Left hindlimb (tissue), 1 donor: ENCODE measurements around the gene AXIN2.

Experiments used
- DNase-seq: peaks from one replicate; pipeline ENCODE4 v3.0.0-alpha.2; 2018

AXIN2 gene, protein sequence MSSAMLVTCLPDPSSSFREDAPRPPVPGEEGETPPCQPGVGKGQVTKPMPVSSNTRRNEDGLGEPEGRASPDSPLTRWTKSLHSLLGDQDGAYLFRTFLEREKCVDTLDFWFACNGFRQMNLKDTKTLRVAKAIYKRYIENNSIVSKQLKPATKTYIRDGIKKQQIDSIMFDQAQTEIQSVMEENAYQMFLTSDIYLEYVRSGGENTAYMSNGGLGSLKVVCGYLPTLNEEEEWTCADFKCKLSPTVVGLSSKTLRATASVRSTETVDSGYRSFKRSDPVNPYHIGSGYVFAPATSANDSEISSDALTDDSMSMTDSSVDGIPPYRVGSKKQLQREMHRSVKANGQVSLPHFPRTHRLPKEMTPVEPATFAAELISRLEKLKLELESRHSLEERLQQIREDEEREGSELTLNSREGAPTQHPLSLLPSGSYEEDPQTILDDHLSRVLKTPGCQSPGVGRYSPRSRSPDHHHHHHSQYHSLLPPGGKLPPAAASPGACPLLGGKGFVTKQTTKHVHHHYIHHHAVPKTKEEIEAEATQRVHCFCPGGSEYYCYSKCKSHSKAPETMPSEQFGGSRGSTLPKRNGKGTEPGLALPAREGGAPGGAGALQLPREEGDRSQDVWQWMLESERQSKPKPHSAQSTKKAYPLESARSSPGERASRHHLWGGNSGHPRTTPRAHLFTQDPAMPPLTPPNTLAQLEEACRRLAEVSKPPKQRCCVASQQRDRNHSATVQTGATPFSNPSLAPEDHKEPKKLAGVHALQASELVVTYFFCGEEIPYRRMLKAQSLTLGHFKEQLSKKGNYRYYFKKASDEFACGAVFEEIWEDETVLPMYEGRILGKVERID

DNA sequence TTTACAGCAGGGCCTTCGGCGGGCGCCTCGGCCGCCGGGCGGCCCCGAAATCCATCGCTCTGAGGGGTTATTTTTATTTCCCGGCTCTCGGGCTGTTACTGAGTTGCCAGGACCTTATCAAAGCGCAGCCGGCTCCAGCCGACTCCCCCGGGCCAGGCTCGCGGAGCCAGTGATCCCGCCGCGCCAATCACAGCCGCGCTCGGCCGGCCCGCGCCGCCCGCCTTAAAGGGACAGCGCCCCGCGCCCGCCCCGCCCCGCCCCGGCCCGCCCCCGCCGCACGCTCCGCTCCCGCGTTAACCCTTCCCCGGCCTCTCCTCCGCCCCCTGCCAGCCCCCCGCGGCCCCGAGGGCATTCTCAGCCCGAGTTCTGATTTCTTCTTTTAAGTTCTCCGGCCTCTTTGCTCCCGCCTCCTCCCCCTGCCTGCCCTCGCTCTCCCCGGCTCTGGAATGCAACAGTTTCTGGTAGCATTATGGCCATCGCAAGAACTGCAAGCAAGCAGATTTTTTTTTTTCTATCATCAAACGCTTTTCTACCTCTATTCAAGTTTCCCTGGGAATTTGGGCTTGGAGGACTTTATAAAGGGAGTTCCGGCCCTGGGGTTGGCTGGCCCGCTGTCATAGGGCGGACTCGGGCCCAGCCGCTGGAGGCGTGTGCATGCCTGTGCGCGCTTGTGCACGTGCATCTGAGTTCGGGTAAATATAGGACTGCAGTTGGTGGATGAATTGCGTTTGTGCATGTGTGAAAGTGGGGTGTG lies at the start of gene AXIN2:
AXIN2 (minus strand) TSS at position 197 of the 754 bp plus-strand sequence. CDS start 3,028 bp downstream, outside the sequence.
- peak; percentile 95 for DNase-seq

DNA sequence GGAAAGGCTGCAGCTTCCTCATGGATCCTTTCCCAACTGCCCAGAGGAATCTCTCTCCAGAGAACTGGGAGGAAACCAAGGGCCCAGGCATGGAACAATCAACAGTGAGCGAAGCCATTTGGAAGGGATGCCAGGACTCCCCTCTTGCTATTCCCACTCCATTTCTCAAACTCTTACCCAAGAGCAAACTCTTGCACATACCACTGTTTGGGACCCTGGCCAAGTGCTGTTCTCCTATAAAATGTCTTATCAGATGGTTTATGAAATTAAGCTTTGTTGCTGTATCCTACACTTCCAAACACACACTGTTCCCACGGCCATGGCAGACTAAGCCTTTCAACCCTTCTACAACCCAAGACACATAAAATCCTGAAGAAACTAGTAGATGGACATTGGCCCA lies 48.3 kb upstream of the AXIN2 start:
- DNase-seq = no peak

DNA sequence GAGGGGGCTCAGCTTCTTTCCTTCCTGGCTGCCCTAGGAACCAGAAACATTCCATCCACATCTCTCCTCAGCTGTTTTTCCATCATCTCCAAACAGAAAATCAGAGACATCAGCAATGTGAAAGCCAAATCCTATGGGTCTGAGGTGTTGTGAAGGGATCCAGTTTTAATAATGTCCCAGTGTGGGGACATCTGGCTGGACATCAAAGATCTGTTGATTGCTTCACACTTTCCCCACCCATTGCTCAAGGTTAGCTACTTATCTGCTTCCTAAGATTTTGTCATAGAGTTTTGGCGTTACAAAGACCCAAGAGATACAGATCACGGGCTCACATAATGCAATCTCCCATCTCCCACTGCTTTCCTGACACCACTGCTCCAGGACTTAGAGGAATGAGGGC lies 47.8 kb upstream of the AXIN2 start:
- DNase-seq = no peak

DNA sequence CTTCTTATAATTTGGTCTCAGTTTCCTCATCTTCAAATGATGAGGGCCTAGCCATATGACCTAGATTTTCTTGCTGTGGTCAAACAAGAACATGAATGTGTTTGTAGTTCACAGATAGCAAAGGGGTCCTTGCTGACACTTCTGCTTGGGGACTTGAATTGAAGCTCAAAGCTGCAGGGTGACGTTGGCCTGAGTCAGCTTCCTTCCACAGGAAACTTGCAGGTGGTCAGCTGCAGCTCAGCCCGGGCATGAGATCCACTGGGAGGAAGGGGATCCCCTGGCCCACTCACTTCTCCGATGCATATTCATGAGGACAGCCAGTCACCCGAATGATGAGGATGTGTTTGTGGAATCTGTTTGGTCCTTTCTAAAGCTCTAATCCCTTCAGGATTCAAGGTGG lies 42.6 kb upstream of the AXIN2 start:
- no peak for DNase-seq

DNA sequence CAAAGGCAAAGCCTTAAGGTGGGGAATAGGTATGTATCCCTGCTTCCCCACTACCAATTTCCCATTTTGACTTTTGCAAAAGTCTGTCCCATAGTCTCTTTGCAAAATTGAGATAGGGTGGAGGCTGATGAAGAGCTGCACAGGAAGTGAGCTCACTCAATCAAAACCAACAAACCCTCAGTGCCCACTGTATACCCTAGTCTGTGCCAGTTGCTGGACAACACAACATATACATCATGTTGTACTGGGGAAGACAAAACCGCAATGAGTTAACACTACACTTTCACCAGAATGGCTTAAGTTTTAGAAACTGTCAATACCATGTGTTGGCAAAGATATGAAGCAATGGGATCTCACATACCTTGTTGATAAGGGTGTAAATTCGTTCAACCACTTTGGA lies 40.4 kb upstream of the AXIN2 start:
- no peak for DNase-seq

DNA sequence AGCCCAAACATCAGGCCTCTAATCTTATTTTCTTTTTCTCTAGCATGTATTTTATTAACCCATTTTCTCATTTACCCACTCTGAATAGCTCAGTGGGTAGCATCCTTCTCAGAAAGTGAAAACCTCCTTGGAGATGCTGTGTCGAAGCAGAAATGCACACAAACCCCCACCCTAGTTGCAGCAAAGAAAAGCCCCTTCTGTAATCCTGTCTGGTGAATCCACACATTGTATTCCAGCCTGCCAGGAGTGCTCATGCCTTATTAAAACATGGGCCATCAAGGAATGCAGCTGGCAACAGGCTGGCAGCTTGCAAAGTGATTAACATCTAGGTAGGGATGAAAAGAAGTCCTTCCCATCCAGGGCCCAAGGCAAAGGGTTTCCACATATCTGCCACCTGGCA lies 39.7 kb upstream of the AXIN2 start:
- no peak for DNase-seq

DNA sequence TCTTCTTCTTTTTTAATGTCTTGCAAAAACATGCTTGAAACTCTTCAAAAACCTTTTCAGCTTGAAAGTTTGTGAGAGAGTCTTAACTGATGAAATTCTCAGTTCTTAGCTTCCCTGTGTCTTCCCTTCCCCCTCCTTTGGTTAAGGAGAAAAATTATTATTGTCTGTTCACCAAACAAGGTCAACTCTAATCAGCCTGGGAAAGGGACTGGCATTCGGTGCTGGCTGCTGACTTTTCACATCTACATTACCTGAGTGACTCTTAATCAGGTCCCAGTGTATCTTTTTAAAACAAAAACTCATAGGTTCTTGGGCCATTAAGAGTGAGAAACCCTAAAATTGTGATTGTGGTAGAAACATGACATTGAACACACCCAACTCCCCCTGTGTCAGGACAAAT lies 39.1 kb upstream of the AXIN2 start:
- DNase-seq = no peak

DNA sequence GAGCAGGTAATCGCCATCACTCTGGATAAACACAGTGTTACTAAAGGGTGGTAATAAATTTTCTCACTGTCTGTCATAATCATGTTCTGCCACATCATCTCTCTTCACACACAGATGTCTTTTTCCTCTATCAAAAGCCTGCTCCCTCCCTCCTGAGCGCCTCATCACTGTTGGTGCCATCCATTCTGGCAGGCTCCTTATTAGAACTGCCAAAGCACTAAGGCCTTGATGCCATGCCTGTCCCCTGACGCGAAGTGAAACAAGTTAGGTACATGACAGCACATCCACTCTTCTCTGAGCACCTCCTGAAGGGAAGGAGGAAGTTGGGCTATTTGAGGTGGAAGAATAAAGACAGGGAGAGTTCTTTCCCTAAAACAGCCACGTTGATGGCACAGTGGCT lies 38.2 kb upstream of the AXIN2 start:
- DNase-seq = no peak

DNA sequence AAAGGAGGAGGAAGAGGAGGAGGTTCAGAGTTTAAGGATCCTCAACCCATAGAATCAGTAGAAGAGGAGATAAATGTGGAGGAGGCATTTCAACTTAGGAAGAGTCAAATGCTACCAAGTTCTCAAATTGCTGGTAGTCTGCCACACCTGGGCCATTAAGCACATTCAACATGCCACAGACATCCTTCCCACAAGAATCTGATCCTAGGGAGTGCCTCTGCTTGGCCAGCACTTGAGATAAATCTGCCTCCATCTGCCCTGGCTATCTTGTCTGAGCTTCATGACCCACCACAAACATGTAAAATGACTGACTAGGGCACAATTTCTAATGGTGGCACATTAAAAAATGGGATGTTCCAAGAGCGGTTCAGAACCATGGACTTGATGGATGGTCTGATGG lies 37.3 kb upstream of the AXIN2 start:
- no peak for DNase-seq

DNA sequence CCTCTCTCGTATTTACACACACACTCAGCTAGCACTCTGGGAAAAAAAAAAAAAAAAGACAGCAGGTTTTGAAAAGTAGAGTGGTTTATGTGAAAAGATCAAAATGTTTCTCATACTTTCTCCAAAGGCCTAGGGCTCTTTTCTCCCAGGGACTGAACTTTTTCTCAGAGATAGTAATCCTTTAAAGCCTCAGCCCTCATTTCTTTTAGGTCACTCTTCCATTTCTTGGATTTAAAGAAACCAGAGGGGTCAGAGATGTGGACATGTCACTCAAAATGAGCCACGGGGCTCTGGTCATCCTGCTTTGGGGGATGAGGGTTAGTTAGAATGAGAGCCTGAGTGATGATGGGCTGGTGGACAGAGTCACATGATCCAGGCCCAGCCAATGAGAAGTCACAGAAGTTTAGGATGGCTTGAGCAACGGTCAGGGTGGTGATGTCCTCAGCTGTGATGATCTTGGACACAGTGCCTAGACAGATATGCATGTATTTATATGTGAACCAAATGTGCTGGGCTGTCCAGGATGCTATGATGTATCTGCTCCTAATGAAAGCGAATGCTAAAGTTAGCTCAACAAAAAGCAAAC lies 33.7 kb upstream of the AXIN2 start:
- no peak for DNase-seq

DNA sequence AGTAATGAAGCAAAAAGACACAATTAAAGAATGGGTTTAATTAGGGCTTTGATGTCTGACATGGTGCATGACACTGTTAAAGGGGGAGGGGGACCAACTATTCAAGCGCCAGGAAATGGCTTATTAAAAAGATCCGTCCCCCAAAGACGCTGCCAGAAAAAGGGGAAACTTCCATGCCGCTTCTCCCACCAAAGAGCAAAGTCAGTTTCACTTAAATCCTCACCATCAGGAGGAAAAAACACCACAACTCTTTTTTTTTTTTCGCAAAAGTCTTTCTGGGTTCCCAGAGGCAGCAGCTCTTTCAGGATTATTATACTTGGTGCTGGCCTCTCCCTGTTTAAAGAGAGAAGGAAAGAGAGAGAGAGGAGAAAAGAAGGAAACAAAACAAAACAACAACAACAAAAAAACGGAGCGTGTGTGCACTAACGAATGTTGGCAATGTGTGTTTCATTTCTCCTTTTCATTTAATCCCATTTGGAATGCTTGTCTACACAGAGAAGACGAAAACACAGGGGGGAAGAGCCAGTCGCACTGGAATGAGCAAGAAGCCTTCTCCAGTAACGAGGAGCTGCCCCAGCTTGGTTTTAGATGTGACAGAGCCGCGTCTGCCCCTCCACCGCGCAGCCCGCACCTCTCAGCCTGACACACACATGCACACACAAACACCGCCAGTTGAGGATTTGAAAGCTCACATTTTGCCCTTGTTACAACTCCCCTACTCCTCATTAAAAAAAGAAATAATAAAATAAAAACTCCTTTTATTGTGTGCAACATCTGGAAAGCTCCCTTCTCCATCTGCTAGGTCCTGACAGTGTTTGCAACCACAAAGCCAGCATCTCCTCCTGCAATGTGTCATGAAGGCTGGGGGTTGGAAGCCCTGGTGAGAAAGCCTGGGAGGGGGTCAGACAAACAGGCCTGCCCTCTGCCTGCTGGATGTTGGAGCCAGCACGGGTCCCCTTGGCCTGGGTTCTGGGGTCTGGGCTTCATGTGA lies 32.7 kb upstream of the AXIN2 start:
- DNase-seq = peak; percentile 43

DNA sequence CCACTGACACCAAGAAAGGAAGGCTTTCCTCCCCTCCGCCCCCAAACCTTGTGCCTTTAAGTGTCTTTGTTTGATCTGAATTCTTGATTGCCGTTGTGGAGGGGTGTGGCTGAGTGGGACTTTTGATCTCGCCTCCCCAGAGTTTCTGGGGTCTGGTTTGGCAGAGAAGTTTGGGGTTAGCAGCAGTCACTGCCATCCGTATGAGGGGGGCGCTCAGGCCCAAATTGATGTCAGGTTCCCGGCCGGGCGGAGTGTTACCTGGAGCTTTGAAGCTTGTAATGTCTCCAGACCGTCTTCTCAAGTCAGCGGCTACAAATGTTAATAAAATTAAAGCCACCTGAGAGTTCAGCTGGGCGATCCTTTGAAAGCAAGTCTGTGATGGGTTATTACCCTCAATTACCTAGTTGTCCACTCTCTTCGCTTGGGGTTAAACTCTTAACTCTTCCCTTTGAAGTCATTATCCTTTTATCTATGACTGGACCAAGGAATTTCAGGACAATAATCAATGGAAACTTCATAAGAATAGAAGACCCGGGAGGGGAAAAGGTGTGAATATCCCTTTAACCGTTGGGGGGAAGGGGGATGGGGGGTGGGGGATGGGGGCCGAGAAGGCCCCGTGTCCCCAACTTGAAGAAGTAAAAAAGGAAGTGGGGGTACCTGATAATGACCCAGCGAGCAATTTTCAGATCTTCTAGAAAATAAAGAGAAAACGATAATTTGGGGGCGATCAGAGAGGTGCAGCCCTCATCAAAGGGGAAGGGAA lies 31.8 kb upstream of the AXIN2 start:
- DNase-seq = no peak

DNA sequence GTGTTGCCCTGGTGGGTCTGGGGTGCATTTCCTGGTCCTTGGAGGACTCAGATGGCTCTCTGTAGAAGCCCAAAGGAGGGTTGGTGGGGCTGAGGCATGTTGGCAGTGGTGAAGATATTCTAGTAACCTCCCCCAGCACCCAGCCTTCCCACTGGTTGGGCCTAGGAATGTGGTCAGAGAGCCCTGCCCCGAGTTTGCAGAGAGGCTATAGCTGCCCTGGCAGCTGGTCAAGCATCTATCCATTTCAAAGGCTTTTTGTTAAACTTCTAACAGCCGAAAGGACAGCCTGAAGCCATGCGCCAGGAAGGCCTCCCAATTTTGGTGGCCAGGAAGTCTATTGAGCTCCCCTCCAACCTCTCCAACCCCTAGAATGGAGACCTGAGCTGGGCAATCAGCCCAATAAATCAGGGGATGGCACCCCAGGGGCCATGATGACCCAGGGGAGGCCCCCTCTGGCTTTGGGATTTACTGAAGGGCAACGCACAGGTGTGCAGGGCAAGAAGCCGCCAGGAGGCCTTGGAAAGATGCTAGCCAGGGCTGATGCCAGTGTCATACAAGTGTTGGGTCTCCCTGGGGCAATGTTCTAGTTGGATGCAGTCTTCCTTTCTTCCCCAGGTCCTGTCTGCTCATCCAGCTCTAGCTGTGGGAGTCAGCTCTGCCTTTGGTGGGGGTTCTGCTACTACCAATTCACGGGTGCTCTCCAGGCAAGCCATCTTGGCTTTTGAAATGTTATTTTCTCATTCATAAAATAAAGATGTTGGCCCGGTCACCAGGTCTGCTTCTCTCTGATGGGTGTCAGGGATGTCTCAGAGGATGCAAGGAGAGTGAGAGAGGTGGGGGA lies 30.9 kb upstream of the AXIN2 start:
- no peak for DNase-seq

DNA sequence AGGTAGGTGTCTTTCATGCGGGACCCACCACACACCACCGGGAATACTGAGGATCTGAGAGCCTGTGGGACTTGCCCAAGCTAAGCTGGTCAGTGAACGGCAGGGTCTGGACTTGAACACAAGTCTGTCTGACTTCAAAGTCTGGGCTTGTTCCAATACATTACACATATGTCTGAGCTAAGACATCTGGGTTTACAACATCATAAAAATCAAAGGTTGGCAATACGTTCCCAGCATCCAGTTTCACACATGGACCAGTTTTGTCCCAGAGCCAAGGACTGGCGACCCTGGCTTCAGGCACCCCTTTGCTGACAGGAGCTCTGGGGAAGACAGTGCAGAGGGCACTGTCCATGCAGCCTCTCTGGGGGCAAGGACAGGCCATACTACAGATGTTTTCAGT lies 27.9 kb upstream of the AXIN2 start:
- DNase-seq = no peak

DNA sequence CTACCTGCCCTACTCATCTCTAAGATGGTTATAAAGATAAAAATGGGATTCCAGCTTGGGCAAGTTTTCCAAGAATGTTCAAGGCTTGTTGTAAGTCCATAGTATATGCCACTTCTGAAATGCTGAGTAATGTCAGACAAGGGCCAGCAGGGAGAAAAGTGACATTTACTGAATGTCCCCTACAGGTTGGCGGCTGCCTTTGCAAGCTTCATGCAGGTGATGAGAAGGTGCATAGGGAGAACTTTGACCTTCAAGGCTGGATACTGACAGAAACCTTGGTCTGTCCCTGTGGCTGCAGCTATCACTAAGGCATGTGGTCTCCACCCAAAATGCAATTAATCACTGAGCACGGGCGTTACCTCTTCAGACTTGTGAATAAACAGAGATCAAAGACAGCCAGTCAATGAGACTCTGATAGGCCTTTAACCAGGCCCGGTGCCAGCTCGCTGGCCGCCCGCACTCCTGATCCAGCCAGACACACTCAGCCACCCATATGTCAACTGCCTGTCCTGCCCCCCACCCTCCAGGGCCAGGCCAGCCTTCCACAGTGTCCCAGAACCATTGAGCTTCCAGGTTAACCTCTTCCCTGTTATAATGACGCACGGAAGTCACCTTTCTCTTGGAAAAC lies 26.8 kb upstream of the AXIN2 start:
- no peak for DNase-seq

DNA sequence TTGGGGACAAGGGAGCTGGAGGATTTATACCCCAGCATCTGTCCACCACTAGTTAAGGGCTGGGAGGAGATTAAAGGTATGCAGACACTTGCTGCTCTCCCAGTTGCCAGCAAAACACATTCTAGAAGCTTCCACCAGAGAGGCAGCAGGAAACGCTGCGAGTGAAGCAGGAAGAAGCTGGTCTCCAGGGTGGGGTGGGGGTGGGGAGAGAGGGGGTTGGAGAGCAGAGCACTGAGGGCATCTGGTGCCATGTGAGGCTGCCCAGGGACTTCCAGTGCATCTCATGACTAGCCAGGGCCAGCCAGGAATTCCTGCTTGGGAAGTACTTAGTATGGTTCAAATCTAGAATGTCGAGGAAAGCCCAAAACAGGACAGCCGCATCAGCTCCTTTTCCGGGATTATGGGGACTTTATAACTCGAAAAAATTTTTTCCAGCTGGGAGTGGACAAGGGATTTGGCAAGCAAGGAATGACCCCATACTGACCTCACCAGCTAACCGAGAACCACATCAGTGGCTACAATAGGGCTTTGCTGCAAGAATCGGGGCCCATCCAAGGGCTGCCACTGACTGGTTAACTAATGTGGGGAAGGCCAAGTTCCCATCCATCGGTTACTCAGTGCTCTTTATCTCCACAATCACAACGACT lies 26.2 kb upstream of the AXIN2 start:
- DNase-seq = no peak

DNA sequence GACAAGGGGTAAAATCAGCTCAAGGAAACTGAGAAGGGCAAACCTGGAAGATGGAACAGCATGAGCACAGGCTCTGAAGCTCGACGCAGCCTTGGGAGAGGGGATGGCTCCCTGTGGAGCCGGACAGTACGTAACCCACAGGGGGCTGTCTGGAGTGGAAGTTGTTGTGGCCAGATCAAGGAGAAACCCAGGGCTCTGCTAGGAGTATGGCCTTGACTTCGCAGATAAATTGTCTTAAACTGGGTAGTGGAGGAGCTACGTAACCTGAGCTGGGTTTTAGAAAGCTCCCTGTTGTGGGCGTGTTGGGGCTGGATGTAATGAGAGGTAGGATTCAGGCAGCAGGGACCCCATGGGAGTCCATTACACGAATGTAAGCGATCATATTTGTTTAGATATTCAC lies 25.5 kb upstream of the AXIN2 start:
- no peak for DNase-seq

DNA sequence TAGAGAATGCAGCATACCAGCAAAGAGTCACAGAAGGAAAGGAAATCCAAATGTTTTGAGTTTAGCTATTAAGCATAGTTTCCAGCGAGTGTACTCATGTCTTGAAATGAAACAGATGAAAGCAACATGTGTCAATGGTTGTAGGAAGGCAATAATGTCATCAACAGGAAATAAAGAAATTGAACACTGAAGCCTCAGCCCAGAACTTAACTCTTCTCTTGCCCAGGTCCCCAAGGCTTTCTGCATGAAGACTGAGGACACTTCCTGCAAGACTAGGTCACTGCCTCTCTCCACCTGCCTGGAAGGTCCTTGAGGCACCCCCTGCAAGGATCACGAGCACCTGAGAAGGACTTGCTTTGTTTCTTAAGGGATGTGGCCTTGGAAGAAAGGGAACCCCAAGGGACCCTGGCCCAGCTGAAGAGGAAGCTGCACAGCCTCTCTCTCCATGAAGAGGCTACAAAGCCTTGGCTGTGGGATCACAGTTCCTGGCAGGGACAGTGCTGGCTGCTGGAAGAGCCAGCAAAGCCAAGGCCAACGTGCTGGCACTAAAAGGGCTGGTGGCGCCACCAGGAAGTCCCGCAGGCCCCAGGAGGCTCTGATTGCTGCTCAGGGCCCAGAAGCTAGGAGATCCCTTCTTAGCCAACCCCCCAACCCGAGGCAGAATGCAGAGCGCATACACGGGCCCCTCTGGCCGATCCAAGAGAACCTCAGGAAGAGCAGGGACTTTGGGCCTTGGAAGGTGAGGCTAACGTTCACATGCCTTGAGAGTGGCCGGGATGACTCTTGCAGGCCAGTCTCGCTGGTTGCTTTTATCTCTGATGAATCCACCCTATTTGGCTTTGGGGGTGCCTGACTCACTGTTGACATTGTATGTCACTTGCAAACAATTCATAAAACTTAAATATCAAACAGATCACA lies 23.4 kb upstream of the AXIN2 start:
- DNase-seq = no peak
